Brain microvascular endothelial cell (primary cell): ENCODE measurements around the gene OS9.
"Not testable (repeated sequence)": the region's sequence is repeated elsewhere in the genome, so short reads cannot be mapped to it uniquely, and the experiment has no call there.

Experiments
- DNase-seq: peaks from one replicate; pipeline ENCODE4 v3.0.0-alpha.2; 2020
- H3K27ac ChIP-seq: fragments of 250-450 bp; sonication (Bioruptor Pico); 2 replicates; pipeline ENCODE4 v1.5.1; 2020; ENCODE audit warnings: mild to moderate bottlenecking, moderate library complexity
- H3K27me3 ChIP-seq: fragments of 250-450 bp; sonication (Bioruptor Pico); replicated peaks from 2 replicates; pipeline ENCODE4 v1.5.1; 2020; ENCODE audit warnings: mild to moderate bottlenecking
- H3K36me3 ChIP-seq: fragments of 250-450 bp; sonication (Bioruptor Pico); replicated peaks from 2 replicates; pipeline ENCODE4 v1.5.1; 2020; ENCODE audit warnings: mild to moderate bottlenecking
- H3K4me3 ChIP-seq: 2 replicates; pipeline ENCODE4 v1.5.1; 2011; ENCODE audit warnings: low read depth, mild to moderate bottlenecking, control low read depth, low read length, moderate library complexity
- in situ Hi-C: cut with HindIII; loops from 2 replicates; pipeline ENCODE4 v1.10.0; 2017; ENCODE audit warnings: low sequenced_read_pairs, low pct_ligation_motif_present
- TF ChIP-seq, protein P1 (sequence below): IDR thresholded peaks from 2 replicates; pipeline ENCODE4 v1.5.1; 2011; ENCODE audit warnings: low read depth, mild to moderate bottlenecking, moderate library complexity, low read length, control low read depth, inconsistent platforms; ENCODE audit errors: missing control alignments

Gene OS9

DNA sequence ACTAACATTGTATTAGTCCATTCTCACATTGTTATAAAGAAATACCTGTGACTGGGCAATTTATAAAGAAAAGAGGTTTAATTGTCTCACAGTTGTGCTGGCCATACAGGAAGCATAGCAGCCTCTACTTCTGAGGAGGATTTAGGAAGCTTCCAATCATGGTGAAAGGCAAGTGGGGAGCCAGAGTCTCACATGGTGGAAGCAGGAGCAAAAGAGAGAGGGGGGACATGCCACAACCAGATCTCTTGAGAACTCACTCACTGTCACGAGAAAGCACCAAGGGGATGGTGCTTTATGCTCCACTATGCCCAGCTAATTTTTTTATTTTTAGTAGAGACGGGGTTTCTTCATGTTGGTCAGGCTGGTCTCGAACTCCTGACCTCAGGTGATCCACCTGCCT, 13.3 kb downstream of the OS9 start:
- Histone ChIP-seq H3K27ac (no peak overlapping the region), H3K4me3 (no peak overlapping the region), H3K36me3 (peaks cover 13% of the 10 kb centered on the region), H3K27me3 (no peaks in the 10 kb centered on the region)
- TF ChIP-seq, protein P1, sequence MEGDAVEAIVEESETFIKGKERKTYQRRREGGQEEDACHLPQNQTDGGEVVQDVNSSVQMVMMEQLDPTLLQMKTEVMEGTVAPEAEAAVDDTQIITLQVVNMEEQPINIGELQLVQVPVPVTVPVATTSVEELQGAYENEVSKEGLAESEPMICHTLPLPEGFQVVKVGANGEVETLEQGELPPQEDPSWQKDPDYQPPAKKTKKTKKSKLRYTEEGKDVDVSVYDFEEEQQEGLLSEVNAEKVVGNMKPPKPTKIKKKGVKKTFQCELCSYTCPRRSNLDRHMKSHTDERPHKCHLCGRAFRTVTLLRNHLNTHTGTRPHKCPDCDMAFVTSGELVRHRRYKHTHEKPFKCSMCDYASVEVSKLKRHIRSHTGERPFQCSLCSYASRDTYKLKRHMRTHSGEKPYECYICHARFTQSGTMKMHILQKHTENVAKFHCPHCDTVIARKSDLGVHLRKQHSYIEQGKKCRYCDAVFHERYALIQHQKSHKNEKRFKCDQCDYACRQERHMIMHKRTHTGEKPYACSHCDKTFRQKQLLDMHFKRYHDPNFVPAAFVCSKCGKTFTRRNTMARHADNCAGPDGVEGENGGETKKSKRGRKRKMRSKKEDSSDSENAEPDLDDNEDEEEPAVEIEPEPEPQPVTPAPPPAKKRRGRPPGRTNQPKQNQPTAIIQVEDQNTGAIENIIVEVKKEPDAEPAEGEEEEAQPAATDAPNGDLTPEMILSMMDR: no peak
- DNase-seq: no peak
- in situ Hi-C loops: no loop called here

GRCh38 chr12:57708296-57708695, 14.4 kb downstream of the OS9 start:
- no peaks in the 10 kb centered on the region for H3K27me3 ChIP-seq
- no peak for DNase-seq
- H3K36me3 ChIP-seq: peaks cover 11% of the 10 kb centered on the region
- no peak overlapping the region for H3K4me3 ChIP-seq
- H3K27ac ChIP-seq: no peak overlapping the region
- in situ Hi-C loops: no loop called here
- TF ChIP-seq, protein P1: no peak

GRCh38 chr12:57712701-57713100, 18.8 kb downstream of the OS9 start:
- Histone ChIP-seq H3K4me3 (no peak overlapping the region), H3K36me3 (peaks cover 18% of the 10 kb centered on the region), H3K27ac (no peak overlapping the region), H3K27me3 (no peaks in the 10 kb centered on the region)
- in situ Hi-C loops: no loop called here
- TF ChIP-seq, protein P1: no peak
- no peak for DNase-seq

- TF ChIP-seq, protein P1: no peak
- no peaks in the 10 kb centered on the region for H3K27me3 ChIP-seq
- H3K36me3 ChIP-seq: peaks cover 23% of the 10 kb centered on the region
- in situ Hi-C loops: no loop called here
- H3K4me3 ChIP-seq: no peak overlapping the region
- H3K27ac ChIP-seq: no peak overlapping the region
- DNase-seq: no peak
Measured at GRCh38 chr12:57713209-57713608, 19.3 kb downstream of the OS9 start.

DNA sequence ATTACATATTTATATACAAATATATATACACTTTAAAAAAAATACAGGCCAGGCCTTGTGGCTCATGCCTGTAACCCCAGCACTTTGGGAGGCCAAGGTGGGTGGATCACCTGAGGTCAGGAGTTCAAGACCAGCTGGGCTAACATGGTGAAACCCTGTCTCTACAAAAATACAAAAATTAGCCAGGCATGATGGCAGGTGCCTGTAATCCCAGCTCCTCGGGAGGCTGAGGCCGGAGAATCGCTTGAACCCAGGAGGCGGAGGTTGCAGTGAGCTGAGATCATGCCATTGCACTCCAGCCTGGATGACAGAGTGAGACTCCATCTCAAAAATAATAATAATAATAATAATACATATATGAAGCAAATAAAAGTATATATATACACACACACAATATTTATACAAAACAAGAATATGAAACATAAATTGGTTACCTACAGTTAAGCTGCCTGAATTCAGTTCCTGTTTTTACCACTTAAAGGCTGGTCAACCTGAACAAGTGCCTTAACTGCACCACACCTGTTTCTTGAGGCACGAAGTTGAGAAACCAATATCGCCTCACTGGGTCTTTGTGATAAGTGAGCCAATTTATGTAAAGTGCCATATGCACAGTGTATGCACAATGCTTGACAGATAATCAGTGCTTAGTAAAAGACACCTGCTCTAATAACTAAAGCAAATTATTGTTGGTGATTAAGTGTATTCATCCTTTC, 21.3 kb downstream of the OS9 start:
- DNase-seq, H3K4me3 ChIP-seq, in situ Hi-C loops, H3K27ac ChIP-seq, H3K27me3 ChIP-seq: not testable (repeated sequence)
- peaks cover 40% of the 10 kb centered on the region for H3K36me3 ChIP-seq

DNA sequence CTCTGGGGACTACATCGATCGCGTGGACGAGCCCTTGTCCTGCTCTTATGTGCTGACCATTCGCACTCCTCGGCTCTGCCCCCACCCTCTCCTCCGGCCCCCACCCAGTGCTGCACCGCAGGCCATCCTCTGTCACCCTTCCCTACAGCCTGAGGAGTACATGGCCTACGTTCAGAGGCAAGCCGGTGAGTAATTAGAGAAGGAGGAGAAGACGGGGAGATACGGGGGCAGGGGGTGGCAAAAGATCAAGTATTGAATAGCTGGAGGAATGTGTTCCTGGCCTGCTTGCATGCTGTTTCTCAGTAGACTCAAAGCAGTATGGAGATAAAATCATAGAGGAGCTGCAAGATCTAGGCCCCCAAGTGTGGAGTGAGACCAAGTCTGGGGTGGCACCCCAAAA, 21.9 kb downstream of the OS9 start:
- TF ChIP-seq, protein P1: no peak
- no peak for DNase-seq
- H3K27ac ChIP-seq: no peak overlapping the region
- H3K4me3 ChIP-seq: no peak overlapping the region
- H3K36me3 ChIP-seq: peaks cover 44% of the 10 kb centered on the region
- H3K27me3 ChIP-seq: no peaks in the 10 kb centered on the region
- in situ Hi-C loops: no loop called here
